LoVo (cell line): ENCODE results near the gene RTP3.

ENCODE experiments used
- DNase-seq: peaks from one replicate; pipeline ENCODE4 v3.0.0-alpha.2; 2016; ENCODE audit warnings: low spot score

Gene RTP3

GRCh38 chr3:46469680-46470357, 28.0 kb upstream of the RTP3 start:
- no peak for DNase-seq

- no peak for DNase-seq
These were observed 26.9 kb upstream of the RTP3 start for GRCh38 chr3:46470831-46471230.

GRCh38 chr3:46471371-46471914, 26.3 kb upstream of the RTP3 start:
- DNase-seq, result no peak

GRCh38 chr3:46472736-46473135, 25.0 kb upstream of the RTP3 start:
- DNase-seq, result no peak

- no peak for DNase-seq
These were observed 20.6 kb upstream of the RTP3 start for GRCh38 chr3:46477145-46477544.

GRCh38 chr3:46477756-46478155, 20.0 kb upstream of the RTP3 start:
- no peak for DNase-seq

- no peak for DNase-seq
These were observed 19.4 kb upstream of the RTP3 start for GRCh38 chr3:46478341-46478740.

- DNase-seq, result no peak
These were observed 18.8 kb upstream of the RTP3 start for GRCh38 chr3:46479021-46479420.

GRCh38 chr3:46479696-46480095, 18.1 kb upstream of the RTP3 start:
- no peak for DNase-seq

GRCh38 chr3:46480491-46481195, 17.1 kb upstream of the RTP3 start:
- no peak for DNase-seq

- DNase-seq, result no peak
These were observed 16.1 kb upstream of the RTP3 start for GRCh38 chr3:46481636-46482035.

GRCh38 chr3:46482632-46483350, 15.0 kb upstream of the RTP3 start:
- DNase-seq, result no peak

- no peak for DNase-seq
These were observed 14.0 kb upstream of the RTP3 start for GRCh38 chr3:46483825-46484224.

GRCh38 chr3:46484388-46484787, 13.4 kb upstream of the RTP3 start:
- no peak for DNase-seq

- DNase-seq, result no peak
These were observed 12.6 kb upstream of the RTP3 start for GRCh38 chr3:46484911-46485778.

GRCh38 chr3:46485779-46486175, 12.0 kb upstream of the RTP3 start:
- DNase-seq, result no peak

GRCh38 chr3:46488735-46489361, 8.9 kb upstream of the RTP3 start:
- DNase-seq, result peak; percentile 87

- DNase-seq, result no peak
These were observed 8.4 kb upstream of the RTP3 start for GRCh38 chr3:46489381-46489780.

GRCh38 chr3:46489875-46490274, 7.9 kb upstream of the RTP3 start:
- DNase-seq, result no peak

GRCh38 chr3:46490338-46491084, 7.3 kb upstream of the RTP3 start:
- DNase-seq, result peak; percentile 34
